Neural crest cell (in vitro differentiated cells): ENCODE data around the gene SLC38A10. TPM values are rescaled to one million over a fixed set of nuclear protein-coding genes. Genes with fewer than 3 reads are reported as not detected.

Source experiments
- DNase-seq: peaks from one replicate; pipeline ENCODE4 v3.0.0; 2021; ENCODE audit warnings: low read depth, mixed read lengths, low spot score
- H3K27ac Mint-ChIP-seq: one replicate; pipeline ENCODE4 v1.8.0; 2021; ENCODE audit warnings: mild to moderate bottlenecking, mixed read lengths; ENCODE audit not compliant: unreplicated experiment
- H3K27me3 Mint-ChIP-seq: 2 replicates; pipeline ENCODE4 v1.8.0; 2021; ENCODE audit warnings: low read depth, mild to moderate bottlenecking, mixed read lengths
- H3K36me3 Mint-ChIP-seq: 2 replicates; pipeline ENCODE4 v1.8.0; 2021; ENCODE audit warnings: low read depth, mild to moderate bottlenecking, mixed read lengths
- H3K4me1 Mint-ChIP-seq: 2 replicates; pipeline ENCODE4 v1.8.0; 2021; ENCODE audit warnings: mixed read lengths
- H3K4me3 Mint-ChIP-seq: one replicate; pipeline ENCODE4 v1.8.0; 2021; ENCODE audit warnings: mild to moderate bottlenecking, mixed read lengths
- H3K9me3 Mint-ChIP-seq: 2 replicates; pipeline ENCODE4 v1.8.0; 2021; ENCODE audit warnings: mixed read lengths
- CTCF ChIP-seq: fragments of 200-600 bp; sonication (generic); conservative IDR thresholded peaks from 2 replicates; pipeline ENCODE4 v1.5.0; 2021; ENCODE audit warnings: antibody characterized with exemption, mild to moderate bottlenecking
- total RNA-seq: library from RNA; stranded (reverse); gene quantifications from 2 replicates; pipeline ENCODE4 v1.2.1, GENCODE V29; 2021

The SLC38A10 gene
- total RNA-seq, 1 donor from 2014 or later: 63.3 TPM

- DNase-seq: no peak
- Mint-ChIP-seq H3K4me3 (no peak overlapping the region), H3K27me3 (no peaks in the 10 kb centered on the region)
These were observed 34.9 kb downstream of the SLC38A10 start for GRCh38 chr17:81260171-81260570.

GRCh38 chr17:81259058-81259605 is 36.0 kb downstream of the SLC38A10 start:
- TF ChIP-seq CTCF: no peak
- Mint-ChIP-seq H3K27ac (no peak overlapping the region), H3K4me1 (peaks cover 10% of the 10 kb centered on the region), H3K4me3 (no peak overlapping the region), H3K27me3 (no peaks in the 10 kb centered on the region), H3K9me3 (no peaks in the 10 kb centered on the region), H3K36me3 (no peaks in the 10 kb centered on the region)
- no peak for DNase-seq

More at GRCh38 chr17:81260171-81260570, 34.9 kb downstream of the SLC38A10 start:
- Mint-ChIP-seq H3K27ac (no peak overlapping the region), H3K4me1 (peaks cover 3% of the 10 kb centered on the region), H3K36me3 (no peaks in the 10 kb centered on the region), H3K9me3 (no peaks in the 10 kb centered on the region)
- no peak for TF ChIP-seq CTCF

GRCh38 chr17:81258292-81258691 is 36.8 kb downstream of the SLC38A10 start:
- Mint-ChIP-seq H3K9me3 (no peaks in the 10 kb centered on the region), H3K36me3 (peaks cover 3% of the 10 kb centered on the region), H3K4me3 (no peak overlapping the region), H3K27ac (no peak overlapping the region), H3K27me3 (peaks cover 2% of the 10 kb centered on the region), H3K4me1 (peaks cover 18% of the 10 kb centered on the region)
- DNase-seq: no peak
- no peak for TF ChIP-seq CTCF

- Mint-ChIP-seq H3K4me3 (no peak overlapping the region), H3K4me1 (peaks cover 25% of the 10 kb centered on the region), H3K36me3 (peaks cover 5% of the 10 kb centered on the region), H3K9me3 (no peaks in the 10 kb centered on the region), H3K27ac (peak overlapping the region; percentile 19), H3K27me3 (peaks cover 4% of the 10 kb centered on the region)
- no peak for DNase-seq
- no peak for TF ChIP-seq CTCF
These were observed 37.6 kb downstream of the SLC38A10 start for GRCh38 chr17:81257533-81257932.

- no peak for TF ChIP-seq CTCF
- Mint-ChIP-seq H3K4me3 (no peak overlapping the region), H3K4me1 (peaks cover 29% of the 10 kb centered on the region), H3K27me3 (peaks cover 4% of the 10 kb centered on the region), H3K27ac (no peak overlapping the region), H3K9me3 (no peaks in the 10 kb centered on the region), H3K36me3 (peaks cover 5% of the 10 kb centered on the region)
- DNase-seq: no peak
These were observed 38.5 kb downstream of the SLC38A10 start for GRCh38 chr17:81256616-81257015.
